Panc1 (cell line): ENCODE data around the gene CLMP. TPM values are rescaled to one million over a fixed set of nuclear protein-coding genes. Genes with fewer than 3 reads are reported as not detected.

Experiments
- ATAC-seq: fragments of 200-7000 bp; cut with Tn5 transposase; 2 replicates; pipeline ENCODE4 v1.9.1; 2020; ENCODE audit warnings: mild to moderate bottlenecking, moderate library complexity
- BruUV-seq: library from RNA; stranded (reverse); fragments of 400-500 nt; replicated peaks from 2 replicates; lab custom pipeline; 2021; lab: Mats Ljungman, UMichigan
- CTCF ChIA-PET: fragments of 300-600 bp; sonication (Branson Sonifier 250); formaldehyde crosslinking; loops from one replicate; lab custom pipeline; 2022; ENCODE audit warnings: antibody characterized with exemption; lab: Charles Lee
- POLR2A ChIA-PET: fragments of 300-600 bp; sonication (Branson Sonifier 250); formaldehyde crosslinking; loops from one replicate; lab custom pipeline; 2022; ENCODE audit warnings: antibody characterized with exemption; lab: Charles Lee
- DNase-seq: peaks from one replicate; pipeline ENCODE4 v3.0.0-alpha.2; 2010; ENCODE audit warnings: low read depth, low spot score
- H3K27ac ChIP-seq: 2 replicates; pipeline ENCODE4 v1.5.1; 2011; ENCODE audit warnings: mild to moderate bottlenecking, low read length, inconsistent platforms
- H3K27me3 ChIP-seq: fragments of 200-500 bp; sonication (Bioruptor generic); 2 replicates; pipeline ENCODE4 v1.6.0; 2014; ENCODE audit warnings: low read length, inconsistent platforms; ENCODE audit not compliant: control insufficient read depth, insufficient read depth
- H3K36me3 ChIP-seq: fragments of 200-500 bp; sonication (Bioruptor generic); 2 replicates; pipeline ENCODE4 v1.5.1; 2014; ENCODE audit warnings: inconsistent platforms, mild to moderate bottlenecking, low read length, moderate library complexity; ENCODE audit not compliant: control insufficient read depth, insufficient read depth
- H3K4me1 ChIP-seq: 2 replicates; pipeline ENCODE4 v1.5.1; 2011; ENCODE audit warnings: inconsistent platforms, mild to moderate bottlenecking, low read length, moderate library complexity; ENCODE audit not compliant: control insufficient read depth, insufficient read depth
- H3K4me3 ChIP-seq, 2 experiments: 2 replicates each; pipeline ENCODE4 v1.5.1; 2011 to 2012; ENCODE audit warnings: low read depth in 2 of 2, low read length in 2 of 2, mild to moderate bottlenecking in 2 of 2, inconsistent platforms in 1 of 2, moderate library complexity in 1 of 2
- H3K9me3 ChIP-seq: fragments of 200-500 bp; sonication (Bioruptor generic); 2 replicates; pipeline ENCODE4 v1.5.1; 2014; ENCODE audit warnings: low read depth, mild to moderate bottlenecking, inconsistent platforms, low read length, moderate library complexity; ENCODE audit not compliant: control insufficient read depth, insufficient read depth
- CTCF ChIP-seq: fragments of 450-650 bp; IDR thresholded peaks from 2 replicates; pipeline ENCODE4 v1.5.1; 2017; ENCODE audit warnings: mild to moderate bottlenecking
- POLR2AphosphoS5 ChIP-seq: IDR thresholded peaks from 2 replicates; pipeline ENCODE4 v1.6.1; 2012; ENCODE audit warnings: mild to moderate bottlenecking, low read depth, low read length, moderate library complexity
- REST ChIP-seq, 2 experiments: IDR thresholded peaks; 2 replicates each; pipeline ENCODE4 v1.6.1; 2011 to 2012; ENCODE audit warnings: low read depth in 2 of 2, control low read depth in 1 of 2, low read length in 1 of 2, mild to moderate bottlenecking in 1 of 2, moderate library complexity in 1 of 2; ENCODE audit not compliant: insufficient read depth in 1 of 2
- SIN3A ChIP-seq: IDR thresholded peaks from 2 replicates; pipeline ENCODE4 v1.6.1; 2012; ENCODE audit warnings: low read depth, mild to moderate bottlenecking, low read length, moderate library complexity, borderline replicate concordance; ENCODE audit not compliant: insufficient read depth
- TCF7L2 ChIP-seq: IDR thresholded peaks from 2 replicates; pipeline ENCODE4 v1.6.1; 2011; ENCODE audit warnings: mild to moderate bottlenecking, low read depth, low read length, inconsistent platforms
- in situ Hi-C: cut with HindIII; loops from 2 replicates; pipeline ENCODE4 v1.10.0; 2016; ENCODE audit warnings: low sequenced_read_pairs, low pct_unique_long_range_greater_than_20kb
- intact Hi-C: fragments of 100-400 bp; cut with micrococcal nuclease; formaldehyde crosslinking; loops from one replicate; pipeline ENCODE4 v1.10.0; 2022; ENCODE audit not compliant: unreplicated experiment
- total RNA-seq: library from RNA; stranded (reverse); gene quantifications from one replicate; pipeline ENCODE4 v1.2.1, GENCODE V29; 2021; ENCODE audit not compliant: unreplicated experiment

CLMP gene
- total RNA-seq, 1 experiment from 2014 or later: 1.5 TPM

- Histone ChIP-seq H3K9me3 (no peaks in the 10 kb centered on the region), H3K27ac (peak overlapping the region; percentile 20; the same call in 1 of the 2 replicates), H3K27me3 (no peaks in the 10 kb centered on the region), H3K36me3 (peaks cover 14% of the 10 kb centered on the region), H3K4me1 (peaks cover 14% of the 10 kb centered on the region), H3K4me3 (no peak overlapping the region)
- POLR2A ChIA-PET: no interaction called here
- in situ Hi-C loops (no loop called here), intact Hi-C loops (no loop called here)
- ATAC-seq: no peak
- DNase-seq: no peak
- TF ChIP-seq SIN3A (no peak), TCF7L2 (no peak), POLR2AphosphoS5 (no peak), REST (IDR thresholded peaks at IDR 0.05; ENCODE audit: insufficient read depth in 1 of 2, low read depth in 2 of 2, low read length in 1 of 2) (no peak), CTCF (no peak)
- no TSS peak for BruUV-seq
- CTCF ChIA-PET: no interaction called here
Measured at GRCh38 chr11:123065621-123066020, 129.4 kb downstream of the CLMP start.

GRCh38 chr11:123063826-123064657 lies 131.0 kb downstream of the CLMP start:
- ATAC-seq (no peak), DNase-seq (no peak)
- BruUV-seq: no TSS peak
- no peaks in the 10 kb centered on the region for H3K27me3 ChIP-seq
- POLR2A ChIA-PET: interaction anchor here (0.6 to 1.2 kb wide), 2 partner anchors 14 to 38 kb away, joined by 5 to 6 read pairs; no protein-coding TSS in a partner anchor
- intact Hi-C loops: no loop called here
- peaks cover 30% of the 10 kb centered on the region for H3K36me3 ChIP-seq
- no peak for TF ChIP-seq SIN3A
- no peak for TF ChIP-seq TCF7L2
- no peak for TF ChIP-seq POLR2AphosphoS5
- TF ChIP-seq REST (IDR thresholded peaks at IDR 0.05; ENCODE audit: insufficient read depth in 1 of 2, low read depth in 2 of 2, low read length in 1 of 2): no peak
- in situ Hi-C loops: no loop called here
- CTCF ChIA-PET: interaction anchor here (0.7 kb wide), 1 partner anchor 10 kb away, joined by 3 read pairs; no protein-coding TSS in a partner anchor
- peak overlapping the region; percentile 95 to 98 for H3K4me3 ChIP-seq
- H3K4me1 ChIP-seq: peaks cover 14% of the 10 kb centered on the region
- no peaks in the 10 kb centered on the region for H3K9me3 ChIP-seq
- H3K27ac ChIP-seq: peak overlapping the region; percentile 100
